SW 1271 (cell line): Measurements from ENCODE around the gene SERP1.

ENCODE experiments used
- DNase-seq, 2 experiments: peaks; one replicate each; lab custom pipeline; 2025; lab: John Stamatoyannopoulos, UW

The SERP1 gene

DNA sequence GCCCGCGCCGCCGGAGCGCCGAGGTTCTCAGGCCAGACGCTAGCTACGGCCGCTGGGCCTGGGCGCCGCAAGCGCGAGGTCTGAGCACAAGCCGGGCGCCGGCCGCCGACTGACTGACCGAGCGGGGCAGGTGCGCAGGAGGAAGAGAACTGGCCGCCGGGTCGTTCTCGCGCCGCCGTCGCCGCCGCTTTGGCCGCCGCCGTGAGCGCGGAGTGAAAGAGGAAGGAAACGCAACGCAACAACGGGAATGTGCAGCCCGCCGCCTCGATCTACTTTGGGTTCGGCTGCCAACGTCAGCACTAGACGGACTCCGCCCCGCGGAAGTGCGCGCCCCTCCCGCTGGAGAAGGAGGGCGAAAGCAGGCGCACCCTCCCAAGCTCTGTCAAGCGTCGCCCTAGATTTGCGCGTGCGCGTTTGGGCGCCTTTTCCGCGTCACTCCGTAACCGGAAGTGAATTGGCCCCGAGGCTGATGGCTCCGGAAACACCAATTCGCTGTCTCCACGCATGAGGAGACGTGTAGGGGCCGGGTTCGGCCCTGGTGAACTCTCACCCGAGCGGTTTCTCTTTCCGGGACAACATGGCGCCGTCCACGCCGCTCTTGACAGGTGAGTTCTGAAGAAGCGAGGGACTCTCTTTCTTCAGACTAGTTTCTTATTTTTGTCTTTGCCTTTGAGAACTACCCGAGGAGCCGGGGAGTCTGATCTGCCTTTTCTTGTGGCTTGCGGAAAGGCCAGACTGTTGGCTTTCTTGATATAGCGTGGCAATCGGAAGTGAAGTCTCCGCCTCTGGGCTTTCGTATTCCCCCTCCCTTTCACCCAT is at the start of gene SERP1, which contains the start of gene EIF2A:
TSS of gene SERP1 (minus strand) at position 271 of the 819 bp plus-strand sequence. CDS start 361 bp downstream, outside the sequence.
TSS of gene EIF2A (plus strand) at position 562 of the 819 bp plus-strand sequence. CDS start at position 578, 16 bp downstream.
- DNase-seq: peak; percentile 97 to 98

DNA sequence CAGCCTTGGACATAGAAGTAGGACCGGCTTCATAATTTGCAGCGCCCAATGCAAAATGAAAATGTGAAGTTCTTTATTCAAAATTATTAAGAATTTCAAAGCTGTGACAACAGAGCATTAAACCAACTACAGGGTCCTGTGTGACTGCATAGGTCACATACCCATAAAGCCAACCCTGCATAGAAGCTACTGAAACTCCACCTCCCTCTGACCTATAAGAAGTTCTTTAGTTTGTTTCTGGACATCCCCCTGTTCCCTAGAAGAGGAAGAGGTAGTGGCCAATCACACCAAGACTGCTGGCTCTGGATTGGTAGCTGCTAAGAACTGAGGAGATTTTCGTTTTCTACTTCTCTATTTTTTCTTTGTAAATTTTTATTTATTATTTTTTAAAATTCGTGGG is 47.9 kb upstream of the SERP1 start:
- no peak for DNase-seq

DNA sequence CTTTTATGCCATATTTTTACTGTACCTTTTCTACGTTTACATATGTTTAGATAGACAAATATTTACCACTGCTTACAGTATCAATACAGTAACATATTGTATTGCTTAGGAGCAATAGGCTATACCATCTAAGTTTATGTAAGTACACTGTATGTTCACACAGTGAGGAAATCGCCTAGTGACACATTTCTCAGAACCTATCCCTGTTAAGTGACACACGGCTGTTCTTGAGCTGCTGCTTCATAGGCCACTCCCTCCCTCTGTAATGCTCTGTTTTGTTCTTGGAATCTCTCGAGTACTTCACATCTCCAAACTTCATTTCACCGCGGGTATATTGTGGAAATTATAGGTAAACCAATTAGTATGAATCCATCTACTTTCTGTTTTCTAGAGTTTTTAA is 43.5 kb upstream of the SERP1 start:
- no peak for DNase-seq

DNA sequence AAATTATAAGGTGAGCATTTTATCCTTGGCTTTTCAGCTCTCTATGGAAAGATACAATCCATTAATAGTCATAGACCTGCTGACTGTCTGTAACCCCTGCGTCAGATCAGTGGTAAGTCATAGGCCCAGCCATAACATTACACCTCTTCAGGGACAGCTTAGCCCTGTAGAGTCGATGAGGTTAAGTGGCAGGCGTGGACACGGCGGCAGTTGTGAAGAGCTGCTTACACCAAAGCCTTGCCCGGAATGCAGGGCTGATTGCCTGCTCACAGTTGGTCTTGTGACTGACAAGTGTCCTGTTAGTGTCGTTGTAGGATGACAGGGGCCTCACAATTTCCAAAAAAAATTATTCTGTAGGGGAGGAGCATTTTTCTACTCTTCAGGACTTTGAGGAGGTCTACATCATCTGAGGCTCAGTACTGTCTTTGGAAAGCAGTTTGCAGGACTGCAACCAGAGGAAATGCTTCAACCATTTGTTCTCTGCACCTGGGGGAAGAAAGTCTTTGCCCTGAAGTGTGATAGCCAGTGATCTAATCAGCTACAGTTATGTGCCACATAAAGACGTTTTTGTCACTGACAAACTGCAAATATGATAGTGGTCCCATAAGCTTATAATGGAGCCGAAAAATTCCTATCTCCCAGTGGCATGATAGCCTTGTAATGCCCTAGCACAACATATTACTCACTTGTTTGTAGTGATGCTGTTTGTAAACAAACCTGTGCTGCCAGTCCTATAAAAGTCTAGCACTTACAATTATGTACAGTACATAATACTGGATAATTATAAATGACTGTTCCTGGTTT is 41.9 kb upstream of the SERP1 start:
- no peak for DNase-seq

DNA sequence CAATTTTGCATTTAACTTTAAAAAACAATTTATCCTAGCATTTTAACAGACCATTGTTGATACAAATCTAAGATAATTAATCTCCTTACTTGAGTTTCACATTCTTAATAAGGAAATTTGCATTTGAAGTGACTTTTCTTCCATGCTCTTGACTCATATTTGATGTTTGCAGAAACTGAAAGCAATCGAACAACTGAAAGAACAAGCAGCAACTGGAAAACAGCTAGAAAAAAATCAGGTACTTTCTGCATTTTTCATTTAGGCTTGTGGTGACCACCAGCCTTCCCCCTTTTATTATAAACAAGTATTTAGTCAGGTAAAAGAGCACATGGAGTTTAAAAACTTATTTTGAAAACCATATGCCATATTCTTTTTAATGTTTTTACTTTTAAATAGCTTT is 36.7 kb upstream of the SERP1 start:
- no peak for DNase-seq

DNA sequence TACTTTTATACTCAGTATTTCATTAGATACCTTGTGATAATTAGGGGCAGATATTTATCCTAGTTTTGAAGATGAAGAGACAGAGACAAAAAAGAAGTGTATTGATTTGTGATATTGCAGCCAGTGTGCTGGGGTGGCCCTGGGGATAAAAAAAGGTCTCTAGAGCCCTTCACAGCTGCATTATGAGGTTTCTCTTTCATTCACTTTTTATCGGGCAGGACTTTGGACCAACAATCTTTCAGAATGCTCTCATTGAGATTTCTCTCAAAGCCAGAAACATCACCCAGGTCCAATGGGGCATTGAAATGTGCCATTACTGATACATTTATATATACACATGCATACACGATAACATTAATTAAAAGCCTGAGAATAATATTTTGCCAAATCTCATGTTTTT is 36.3 kb upstream of the SERP1 start:
- DNase-seq: no peak

DNA sequence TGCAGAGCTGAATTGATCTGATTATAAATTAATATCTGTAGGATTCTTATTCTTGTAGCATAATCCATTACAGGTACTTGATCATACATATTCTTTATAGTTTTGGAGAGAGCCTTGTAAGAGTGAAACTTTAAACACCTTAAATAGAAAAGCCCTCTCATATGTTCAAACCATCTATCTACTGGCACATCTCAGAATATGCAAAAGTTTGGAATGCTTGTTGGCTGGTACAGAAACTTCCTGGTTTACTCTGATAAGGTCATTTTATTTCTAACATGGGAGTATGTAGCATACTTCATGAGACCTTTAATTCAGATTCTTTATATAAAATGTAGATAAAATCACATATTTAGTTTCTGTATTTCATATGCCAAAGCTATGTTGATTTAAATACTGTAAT is 34.9 kb upstream of the SERP1 start:
- no peak for DNase-seq

DNA sequence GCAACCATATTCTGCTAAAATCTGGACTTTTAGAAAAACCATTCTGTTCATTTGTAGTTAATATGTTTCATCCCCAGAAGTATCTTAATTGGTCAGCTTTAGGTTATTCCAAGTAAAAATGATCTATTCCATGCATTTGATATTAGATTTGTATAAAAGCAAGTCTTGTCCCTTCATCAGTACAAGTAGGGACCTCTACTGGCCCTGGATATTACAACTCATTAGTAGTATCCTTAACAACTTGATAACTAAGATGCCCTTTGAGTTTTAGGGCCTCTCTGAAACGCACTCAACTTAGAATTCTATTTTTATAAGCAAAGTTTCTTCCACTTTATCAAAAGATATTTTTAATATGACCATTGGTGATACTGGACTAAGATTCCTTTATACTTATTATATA is 31.6 kb upstream of the SERP1 start:
- peak in 1 of 2 experiments; percentile 14 for DNase-seq

DNA sequence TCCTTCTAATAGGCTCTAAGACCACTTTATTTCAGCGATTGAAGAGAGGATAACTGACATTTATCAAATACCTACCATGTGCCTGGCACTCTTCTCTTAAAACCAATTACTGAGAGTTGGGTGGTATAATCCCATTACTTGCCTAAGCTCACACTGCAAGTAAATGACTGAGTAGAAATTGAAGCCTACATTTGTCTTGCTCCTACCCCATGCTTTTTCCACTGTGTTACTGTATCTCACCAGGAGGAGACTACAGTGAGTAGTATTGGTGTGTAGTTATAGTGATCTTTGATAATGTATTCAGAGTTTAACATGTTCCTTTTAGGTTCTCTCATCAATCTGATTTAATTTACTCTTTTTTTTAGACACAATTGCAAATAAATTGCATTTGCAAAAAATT is 21.0 kb upstream of the SERP1 start:
- DNase-seq: no peak

DNA sequence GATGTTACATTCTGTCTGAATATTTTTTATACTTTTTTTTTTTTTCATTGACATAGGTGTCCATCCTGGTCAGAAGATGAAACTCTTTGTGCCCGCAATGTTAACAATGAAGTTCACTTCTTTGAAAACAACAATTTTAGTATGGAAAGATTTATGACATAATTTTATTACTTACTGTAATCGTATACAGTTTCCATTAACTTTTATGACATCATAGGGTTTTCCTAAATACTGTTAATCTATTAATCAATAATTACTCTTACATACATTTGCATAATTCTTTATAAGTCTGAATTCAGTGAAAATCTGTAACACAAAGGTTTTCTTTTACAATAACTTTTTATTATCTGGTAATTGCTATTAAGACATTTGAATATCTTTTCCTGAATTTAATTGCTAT is 17.9 kb upstream of the SERP1 start:
- no peak for DNase-seq

DNA sequence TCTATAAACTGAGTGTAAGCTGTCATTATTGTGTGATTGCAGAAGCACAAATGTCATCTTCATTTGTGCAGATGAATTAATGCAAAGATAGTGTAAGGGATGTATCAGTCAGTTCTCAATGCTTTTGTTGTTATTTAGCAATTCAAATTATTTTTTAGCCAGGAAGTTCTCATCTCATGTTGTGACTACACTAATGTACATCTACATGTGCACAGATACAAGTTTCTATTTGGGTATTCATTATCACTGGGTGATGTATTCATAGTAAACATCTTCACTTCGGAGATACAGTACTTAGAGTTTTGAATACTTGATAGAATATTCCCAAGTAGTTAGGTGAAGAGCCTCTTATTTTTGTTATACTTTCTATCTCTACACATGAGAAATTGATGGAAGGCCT is 11.4 kb upstream of the SERP1 start:
- DNase-seq: no peak

DNA sequence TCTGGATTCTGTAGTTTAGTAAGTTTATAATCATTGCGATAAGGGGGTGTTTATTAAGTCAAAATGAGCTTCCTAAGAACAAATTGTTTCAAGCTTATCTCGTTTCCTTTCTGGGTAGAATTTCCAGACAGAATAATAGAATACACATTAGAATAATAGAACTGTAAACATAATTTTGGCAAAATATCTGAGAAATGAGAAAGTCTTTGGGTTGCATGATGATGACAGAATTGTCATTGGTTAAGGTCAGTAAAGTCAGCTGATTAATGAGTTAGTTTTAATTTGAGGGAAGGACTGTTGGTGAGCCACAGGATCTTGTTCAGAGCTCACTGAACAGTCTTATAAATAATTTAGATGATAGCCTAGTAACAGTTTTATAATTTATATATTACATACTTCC is 10.5 kb upstream of the SERP1 start:
- DNase-seq: no peak

DNA sequence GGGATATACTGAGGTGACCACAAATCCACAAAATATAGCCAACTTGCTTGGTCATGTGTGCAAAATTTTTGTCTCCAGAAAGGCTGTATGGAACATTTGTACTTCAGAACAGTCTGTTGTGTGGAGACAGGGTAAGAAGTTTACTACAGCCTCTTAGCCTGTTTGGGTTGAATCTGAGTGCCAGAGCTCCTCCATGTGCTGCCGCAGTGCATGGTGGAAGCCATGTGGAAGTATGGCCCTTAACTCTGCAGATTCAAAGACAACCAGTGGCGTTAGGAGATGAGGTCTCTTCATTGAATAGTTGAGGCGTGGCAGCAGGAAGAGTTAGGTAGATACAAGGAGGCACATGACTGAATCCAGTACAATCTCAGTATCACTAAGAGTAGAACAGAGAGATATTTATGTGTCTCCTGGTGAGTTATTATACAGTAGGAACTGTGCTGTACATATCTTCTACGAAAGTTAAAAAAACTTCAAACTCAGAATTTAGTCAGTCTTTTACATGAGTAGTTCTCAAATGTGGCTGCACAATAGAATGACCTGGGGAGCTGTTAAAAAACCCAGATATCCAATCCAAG is 9.7 kb upstream of the SERP1 start:
- no peak for DNase-seq

DNA sequence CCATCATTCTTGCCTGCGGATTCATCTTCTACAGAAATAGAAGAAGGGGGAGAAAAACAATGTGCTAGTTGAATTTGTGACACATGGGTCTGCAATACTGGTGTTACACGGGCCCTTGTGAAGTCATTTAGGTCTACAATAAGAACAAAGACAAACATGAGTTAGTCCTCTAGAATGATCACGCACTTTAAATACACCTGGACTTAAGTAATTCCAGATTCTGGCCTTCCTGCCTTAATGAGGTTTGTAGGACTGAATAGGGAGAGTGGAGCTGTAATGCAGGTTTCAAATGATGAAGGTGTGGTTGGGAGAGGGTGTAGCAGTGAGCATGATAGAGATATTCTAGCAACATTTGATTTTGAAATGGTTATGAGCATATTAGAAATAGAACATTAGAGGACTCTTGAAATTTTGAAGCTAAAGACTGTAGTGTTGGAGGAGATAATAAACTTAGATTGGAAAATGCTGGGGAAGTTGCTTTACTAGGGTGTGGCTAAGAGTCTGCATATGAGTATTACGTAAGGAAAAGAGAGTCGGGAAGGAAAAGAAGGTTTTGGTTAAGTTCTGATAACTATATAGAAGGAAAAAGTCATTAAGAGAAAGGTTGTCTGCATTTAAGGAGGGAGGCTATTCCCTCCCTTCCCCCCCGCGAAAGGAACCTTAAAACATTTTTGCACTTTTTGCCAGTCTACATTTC is 897 bp upstream of the SERP1 start:
- no peak for DNase-seq

DNA sequence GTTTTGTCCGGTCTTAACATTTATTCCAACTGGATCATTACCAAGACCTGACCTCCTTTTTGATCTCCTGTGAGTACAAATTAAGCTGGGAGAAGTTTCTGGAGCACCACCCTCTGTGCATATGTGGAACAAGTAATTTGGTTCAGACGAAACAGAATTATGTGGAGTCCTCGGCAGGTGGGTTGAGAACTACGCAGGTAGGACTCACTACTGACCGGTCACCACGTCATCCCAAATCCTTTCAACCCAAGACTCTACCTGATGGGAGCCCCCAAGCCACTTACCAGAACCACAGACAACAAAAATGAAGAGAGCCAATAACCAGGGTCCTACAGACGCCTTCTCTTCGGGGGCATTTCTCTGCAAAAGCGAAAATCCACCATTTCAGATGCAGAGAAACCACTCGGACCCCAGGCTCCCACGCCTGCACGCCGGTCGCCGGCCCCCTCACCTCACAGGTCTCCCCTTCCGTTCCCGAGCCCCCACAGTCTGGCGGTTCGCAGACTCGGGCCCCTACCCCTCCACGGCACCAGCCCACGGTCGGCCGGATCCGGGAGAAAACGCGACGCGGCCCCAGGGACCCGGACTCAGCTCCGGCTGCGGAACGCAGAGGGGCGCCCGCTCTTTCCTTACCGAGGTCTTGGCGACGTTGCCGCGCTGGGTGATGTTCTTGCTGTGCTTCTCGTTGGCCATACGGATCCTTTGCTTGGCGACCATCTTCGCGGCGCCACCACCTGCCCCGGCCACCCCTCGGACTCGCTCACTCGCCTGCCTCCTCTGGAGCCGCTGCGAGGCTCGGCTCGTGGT is 674 bp downstream of the SERP1 start:
- peak in 1 of 2 experiments; percentile 52 for DNase-seq

DNA sequence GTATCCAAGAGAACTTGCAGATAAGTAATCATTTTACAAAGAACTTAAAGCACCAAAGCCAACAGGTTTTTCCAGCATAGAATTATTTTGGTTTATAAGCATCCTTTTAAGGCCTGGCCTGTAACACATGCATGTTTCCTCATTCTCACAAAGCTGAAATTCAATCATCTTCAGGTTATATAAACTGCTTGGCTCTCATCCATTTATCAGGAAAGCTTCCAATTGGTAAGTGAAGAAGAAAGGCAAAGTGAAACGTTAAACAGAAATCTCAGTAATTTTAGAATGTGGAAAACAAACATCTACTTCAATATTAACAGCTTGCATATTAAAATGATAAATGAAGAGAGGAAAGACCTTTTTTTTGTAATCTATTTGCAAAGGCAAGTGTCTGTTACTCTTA is 1.6 kb downstream of the SERP1 start:
- no peak for DNase-seq

DNA sequence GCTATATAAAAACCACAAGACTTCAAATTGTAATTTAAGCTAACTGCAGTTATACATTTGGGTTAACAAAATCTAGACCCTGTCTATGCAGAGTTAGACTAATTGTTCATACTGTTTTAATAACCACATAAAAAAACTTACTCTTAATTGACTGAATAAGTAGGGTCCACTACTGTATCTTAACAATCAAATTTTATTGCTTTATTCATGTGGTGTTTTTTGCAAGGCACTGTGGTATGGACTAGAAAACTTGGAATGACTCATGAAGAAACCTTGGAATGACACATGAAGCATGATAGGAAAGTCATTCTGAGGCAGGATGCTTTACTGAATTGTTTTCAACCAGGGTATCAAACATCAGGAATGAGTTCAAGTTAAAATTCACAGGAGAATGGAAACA is 2.3 kb downstream of the SERP1 start:
- peak in 1 of 2 experiments; percentile 24 for DNase-seq

DNA sequence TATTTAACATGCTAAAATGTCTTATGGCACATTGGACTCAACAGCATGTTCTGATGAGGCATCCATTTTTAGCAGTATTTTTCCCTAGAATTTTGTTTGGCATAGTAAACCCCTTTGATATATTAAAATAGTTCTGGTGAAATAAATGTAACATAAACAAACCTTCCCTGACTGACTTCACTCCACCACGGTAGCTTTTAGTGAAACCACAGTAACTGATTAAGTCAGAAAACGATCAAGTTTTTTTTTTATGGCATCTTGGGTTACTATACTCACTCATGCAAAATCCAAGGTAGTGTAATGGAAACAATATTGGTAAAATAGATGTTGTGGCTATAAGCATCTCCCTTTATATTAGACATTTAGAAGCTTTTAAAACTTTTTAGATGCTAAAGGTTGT is 2.8 kb downstream of the SERP1 start:
- no peak for DNase-seq

DNA sequence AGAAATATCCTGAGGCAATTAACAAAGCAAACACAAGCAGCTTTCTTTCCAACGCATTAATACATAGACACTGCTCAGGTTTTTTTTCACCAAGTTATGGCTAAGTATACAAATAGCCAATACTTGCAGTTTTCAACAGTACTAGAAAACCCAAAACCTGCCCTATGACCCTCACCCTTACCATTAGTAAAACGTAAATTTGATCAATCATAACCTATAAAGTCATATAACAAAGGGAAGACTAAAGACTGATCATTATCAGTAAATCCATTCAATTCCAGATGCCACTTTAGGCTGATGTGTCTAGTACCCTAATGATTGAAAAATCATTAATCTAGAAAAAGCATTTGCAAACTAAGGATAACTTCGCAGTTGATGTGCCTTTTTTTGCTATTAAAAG is 3.2 kb downstream of the SERP1 start:
- no peak for DNase-seq

DNA sequence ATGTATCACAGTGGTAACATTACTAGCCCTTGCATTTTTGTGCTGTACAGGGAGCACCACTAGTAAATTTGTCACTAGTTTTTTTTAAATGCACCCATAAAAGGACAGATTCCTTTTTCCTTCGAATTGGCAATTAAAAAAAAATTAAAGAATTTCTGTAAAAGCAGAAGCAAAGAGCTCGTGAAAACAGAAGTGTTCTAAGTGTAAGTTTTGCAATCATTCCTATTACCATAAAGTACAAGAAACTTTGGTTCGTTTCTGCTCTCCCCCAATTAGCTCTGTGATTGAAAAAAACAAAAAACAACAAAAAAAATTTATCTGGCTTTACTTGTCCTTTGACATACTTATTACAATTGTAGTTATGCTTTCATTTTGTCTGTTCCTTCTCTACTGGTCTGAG is 5.3 kb downstream of the SERP1 start:
- no peak for DNase-seq

DNA sequence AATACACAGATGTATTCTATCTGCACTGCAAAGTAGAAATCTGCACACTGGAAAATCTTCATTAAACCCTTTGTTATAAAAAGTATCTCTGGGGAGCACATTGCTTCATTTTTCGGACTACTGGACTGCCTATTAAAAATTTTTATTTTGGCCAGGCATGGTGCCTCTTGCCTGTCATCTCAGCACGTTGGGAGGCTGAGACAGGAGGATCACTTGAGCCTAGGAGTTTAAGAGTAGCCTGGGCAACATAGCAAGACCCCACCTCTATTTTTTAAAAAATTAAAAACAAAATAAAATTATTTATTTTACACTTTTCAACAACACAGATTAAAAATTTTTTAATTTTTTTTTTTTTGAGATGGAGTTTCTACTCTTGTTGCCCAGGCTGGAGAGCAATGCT is 6.0 kb downstream of the SERP1 start:
- no peak for DNase-seq
